Astrocyte of the cerebellum (primary cell): ENCODE data around the gene MRFAP1L1.

ENCODE experiments used
- DNase-seq: peaks from one replicate; pipeline ENCODE4 v3.0.0-alpha.2; 2011; ENCODE audit warnings: low read depth
- H3K4me3 ChIP-seq: 2 replicates; pipeline ENCODE4 v1.5.1; 2011; ENCODE audit warnings: mild to moderate bottlenecking, low read depth, low read length, moderate library complexity
- CTCF ChIP-seq: IDR thresholded peaks from 2 replicates; pipeline ENCODE4 v1.5.1; 2012; ENCODE audit warnings: low read length, low read depth, moderate library complexity, mild to moderate bottlenecking; ENCODE audit errors: missing control alignments
- in situ Hi-C: cut with HindIII; loops from 2 replicates; pipeline ENCODE4 v1.10.0; 2017; ENCODE audit warnings: low sequenced_read_pairs

MRFAP1L1 gene

GRCh38 chr4:6739920-6740319, 30.3 kb upstream of the MRFAP1L1 start:
- in situ Hi-C loops, result no loop called here
- H3K4me3 ChIP-seq, result no peak overlapping the region
- TF ChIP-seq CTCF, result no peak
- no peak for DNase-seq

GRCh38 chr4:6734165-6734786, 24.6 kb upstream of the MRFAP1L1 start:
- H3K4me3 ChIP-seq, result no peak overlapping the region
- DNase-seq, result no peak
- no peak for TF ChIP-seq CTCF
- in situ Hi-C loops, result no loop called here

- in situ Hi-C loops, result no loop called here
- TF ChIP-seq CTCF, result no peak
- H3K4me3 ChIP-seq, result no peak overlapping the region
- DNase-seq, result no peak
These were observed 23.9 kb upstream of the MRFAP1L1 start for GRCh38 chr4:6733358-6734164.

- H3K4me3 ChIP-seq, result no peak overlapping the region
- DNase-seq, result peak; percentile 74
- TF ChIP-seq CTCF, result no peak
- in situ Hi-C loops, result no loop called here
These were observed 23.0 kb upstream of the MRFAP1L1 start for GRCh38 chr4:6732441-6733357.

- no peak for DNase-seq
- in situ Hi-C loops, result no loop called here
- no peak for TF ChIP-seq CTCF
- no peak overlapping the region for H3K4me3 ChIP-seq
These were observed 22.1 kb upstream of the MRFAP1L1 start for GRCh38 chr4:6731780-6732179.

GRCh38 chr4:6731318-6731675, 21.6 kb upstream of the MRFAP1L1 start:
- TF ChIP-seq CTCF, result no peak
- no peak for DNase-seq
- H3K4me3 ChIP-seq, result no peak overlapping the region
- in situ Hi-C loops, result no loop called here
